Stimulated activated CD4-positive, alpha-beta T cell treated with anti-CD3 and anti-CD28 coated beads, Interleukin-12 subunit alpha, Interleukin-12 subunit beta, amount 100 ng/mL, for 24 hours (primary cell): ENCODE data around the gene WNK3.

Experiments
- DNase-seq, 2 experiments: peaks; one replicate each; pipeline ENCODE4 v3.0.0-alpha.2; 2020; ENCODE audit warnings: low read depth in 2 of 2

Gene WNK3

DNA sequence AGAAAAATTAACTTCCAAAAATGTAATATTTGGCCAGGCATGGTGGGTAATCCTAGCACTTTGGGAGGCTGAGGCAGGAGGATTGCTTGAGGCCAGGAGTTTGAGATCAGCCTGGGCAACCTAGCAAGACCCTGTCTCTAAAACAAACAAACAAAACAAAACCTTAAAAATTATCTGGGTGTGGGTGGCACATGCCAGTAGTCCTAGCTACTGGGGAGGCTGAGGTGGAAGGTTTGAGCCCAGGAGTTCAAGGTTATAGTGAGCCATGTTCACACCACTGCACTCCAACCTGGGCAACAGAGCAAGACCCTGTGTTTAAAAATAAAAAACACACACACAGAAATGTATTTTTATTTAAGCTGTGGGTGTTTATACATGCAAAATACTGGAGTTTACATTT, 186.8 kb downstream of the WNK3 start:
- no peak for DNase-seq

- DNase-seq, result no peak
These were observed 190.9 kb downstream of the WNK3 start for GRCh38 chrX:54166915-54167314.

DNA sequence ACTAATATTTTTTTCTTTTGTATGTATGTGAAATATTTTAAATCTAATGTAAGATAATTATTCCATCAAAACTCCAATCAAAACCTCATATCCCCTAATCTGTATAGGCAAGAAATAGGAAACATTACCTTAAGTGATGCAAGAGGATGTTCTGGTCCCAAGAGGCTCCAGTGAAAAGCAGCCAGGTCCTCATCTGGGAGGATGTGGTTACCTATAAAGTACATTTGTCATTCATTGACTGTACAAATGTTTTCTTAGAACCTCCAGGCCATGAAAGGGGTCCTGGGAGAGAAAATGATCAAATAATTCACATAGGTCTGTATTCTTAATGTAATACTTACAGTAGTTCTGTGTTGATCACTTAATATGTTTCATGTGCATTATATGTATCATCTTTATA, 200.3 kb downstream of the WNK3 start:
- DNase-seq, result no peak
